Small intestine (tissue), 7 donors: ENCODE results near the gene MYO1A. TPM values are rescaled to one million over a fixed set of nuclear protein-coding genes. Genes with fewer than 3 reads are reported as not detected.
"Not testable (repeated sequence)": the region's sequence is repeated elsewhere in the genome, so short reads cannot be mapped to it uniquely, and the experiment has no call there.

Experiments used
- DNase-seq, 2 donors: peaks; one replicate each; pipeline versions ENCODE4 v3.0.0 to v3.0.0-alpha.2; 2013
- FAIRE-seq: peaks from 2 replicates; lab custom pipeline; 2012; peaks lifted over from hg19 to GRCh38; lab: Jason Lieb, UNC
- H3K27ac ChIP-seq, 3 donors: one replicate each; pipeline ENCODE4 v1.5.1; 2013; ENCODE audit warnings: low read length in 2 of 3, mild to moderate bottlenecking in 2 of 3, control low read depth in 1 of 3, inconsistent platforms in 1 of 3, low read depth in 1 of 3, moderate library complexity in 1 of 3
- H3K27me3 ChIP-seq, 3 donors: one replicate each; pipeline ENCODE4 v1.6.1; 2013; ENCODE audit warnings: low read length in 3 of 3, inconsistent platforms in 1 of 3; ENCODE audit not compliant: control insufficient read depth in 3 of 3, insufficient read depth in 3 of 3
- H3K36me3 ChIP-seq, 3 donors: one replicate each; pipeline ENCODE4 v1.6.1; 2013; ENCODE audit warnings: low read length in 3 of 3, inconsistent platforms in 1 of 3, low read depth in 1 of 3, mild to moderate bottlenecking in 1 of 3, moderate library complexity in 1 of 3; ENCODE audit not compliant: control insufficient read depth in 3 of 3, insufficient read depth in 2 of 3
- H3K4me1 ChIP-seq, 3 donors: one replicate each; pipeline ENCODE4 v1.6.1; 2013; ENCODE audit warnings: low read length in 2 of 3, inconsistent platforms in 1 of 3, low read depth in 1 of 3, mild to moderate bottlenecking in 1 of 3, moderate library complexity in 1 of 3; ENCODE audit not compliant: control insufficient read depth in 3 of 3, insufficient read depth in 2 of 3
- H3K4me3 ChIP-seq, 3 donors: one replicate each; pipeline ENCODE4 v1.5.1; 2013; ENCODE audit warnings: low read length in 3 of 3, control low read depth in 1 of 3, inconsistent platforms in 1 of 3, low read depth in 1 of 3, mild to moderate bottlenecking in 1 of 3, moderate library complexity in 1 of 3
- H3K9me3 ChIP-seq, 2 donors: one replicate each; pipeline ENCODE4 v1.6.1; 2013; ENCODE audit warnings: low read depth in 1 of 2, low read length in 1 of 2; ENCODE audit not compliant: control insufficient read depth in 2 of 2, insufficient read depth in 1 of 2
- WGBS, 3 donors: extraction: QIAGEN DNeasy Blood & Tissue Kit; methylation state at CpG; one replicate each; pipeline ENCODE4 v1.1.7; 2013; 5-methylcytosine and 5-hydroxymethylcytosine counted together
- polyA plus RNA-seq, 4 donors: library from polyadenylated mRNA; stranded (reverse) in 3 of 4; unstranded in 1 of 4; fragments of 200-250 nt in 3 of 4; fragments of 120-200 nt in 1 of 4; gene quantifications; one replicate each; pipeline versions ENCODE4 v1.2.1 to v1.2.3, GENCODE V29; 2013
- donor health status: healthy with polysubstance abuse.
- donor health status: control.
- donor health status: control.
- donor health status: Bipolar disorder and iron deficiency.
- donor health status: healthy.

The MYO1A gene
- polyA plus RNA-seq, 4 donors = 202 to 971 (median 563) TPM

GRCh38 chr12:57079821-57080220, 29.9 kb upstream of the MYO1A start:
- H3K4me3 ChIP-seq = no peak overlapping the region
- 75 to 84% (median 81%) methylated on average over 1 of the region's 1 CpG for WGBS, 3 donors
- FAIRE-seq = no peak
- peaks cover 0 to 9% (median 0%) of the 10 kb centered on the region in 3 donors for H3K36me3 ChIP-seq
- peaks cover 0 to 5% (median 4%) of the 10 kb centered on the region in 3 donors for H3K4me1 ChIP-seq
- H3K9me3 ChIP-seq = no peaks in the 10 kb centered on the region
- no peak for DNase-seq
- peak overlapping the region in 2 of 3 donors; percentile 83 to 84 for H3K27ac ChIP-seq
- no peaks in the 10 kb centered on the region for H3K27me3 ChIP-seq

- Histone ChIP-seq H3K4me3 (peak within 1 kb of the TSS; percentile 70 to 78 (median 73)), H3K9me3 (no peaks in the 10 kb centered on the region), H3K4me1 (peaks cover 0 to 5% (median 4%) of the 10 kb centered on the region in 3 donors), H3K27ac (peak within 1 kb of the TSS; percentile 12 to 84 (median 83)), H3K36me3 (peaks cover 0 to 9% (median 0%) of the 10 kb centered on the region in 3 donors), H3K27me3 (no peaks in the 10 kb centered on the region)
- FAIRE-seq (peak; percentile 93), DNase-seq (peak; percentile 99 to 100)
- WGBS, 3 donors = 0 to 1% (median 0%) methylated on average over 38 to 39 of the region's 39 CpGs
Measured at GRCh38 chr12:57078519-57079404, 28.8 kb upstream of the MYO1A start, which contains the start of gene NEMP1. Gene NEMP1, minus strand, starts transcription at chr12:57078791. Its CDS starts 46 bp downstream, at chr12:57078745.

- not testable (repeated sequence) for H3K4me1 ChIP-seq, H3K4me3 ChIP-seq, FAIRE-seq, H3K27me3 ChIP-seq, H3K27ac ChIP-seq, DNase-seq, H3K9me3 ChIP-seq
- H3K36me3 ChIP-seq = peaks cover 0 to 15% (median 4%) of the 10 kb centered on the region in 3 donors
- WGBS, 3 donors = 92 to 97% (median 95%) methylated on average over 6 of the region's 6 CpGs
Measured at GRCh38 chr12:57073566-57074450, 23.9 kb upstream of the MYO1A start.

- Histone ChIP-seq H3K27me3 (no peaks in the 10 kb centered on the region), H3K9me3 (no peaks in the 10 kb centered on the region), H3K27ac (no peak overlapping the region), H3K4me3 (no peak overlapping the region), H3K36me3 (peaks cover 0 to 20% (median 4%) of the 10 kb centered on the region in 3 donors), H3K4me1 (peaks cover 0 to 3% (median 0%) of the 10 kb centered on the region in 3 donors)
- no peak for FAIRE-seq
- WGBS, 3 donors = 75 to 91% (median 88%) methylated on average over 2 of the region's 2 CpGs
- no peak for DNase-seq
Measured at GRCh38 chr12:57072661-57073060, 22.7 kb upstream of the MYO1A start.

- no peaks in the 10 kb centered on the region for H3K27me3 ChIP-seq
- peak overlapping the region in 2 of 3 donors; percentile 52 to 71 for H3K27ac ChIP-seq
- DNase-seq (peak; percentile 82 to 84), FAIRE-seq (no peak)
- peaks cover 0 to 13% (median 4%) of the 10 kb centered on the region in 3 donors for H3K36me3 ChIP-seq
- no peak overlapping the region for H3K4me3 ChIP-seq
- 21 to 41% (median 30%) methylated on average over 3 of the region's 3 CpGs for WGBS, 3 donors
- peaks cover 0 to 3% (median 0%) of the 10 kb centered on the region in 3 donors for H3K4me1 ChIP-seq
- H3K9me3 ChIP-seq = no peaks in the 10 kb centered on the region
Measured at GRCh38 chr12:57069523-57069922, 19.6 kb upstream of the MYO1A start.

GRCh38 chr12:57066245-57066644, 16.3 kb upstream of the MYO1A start:
- DNase-seq (peak in 1 of 2 donors; percentile 68), FAIRE-seq (no peak)
- 46 to 57% (median 50%) methylated on average over 2 of the region's 2 CpGs for WGBS, 3 donors
- Histone ChIP-seq H3K36me3 (peaks cover 0 to 14% (median 4%) of the 10 kb centered on the region in 3 donors), H3K4me1 (peaks cover 0 to 3% (median 0%) of the 10 kb centered on the region in 3 donors), H3K27ac (peak overlapping the region in 1 of 3 donors; percentile 39), H3K9me3 (no peaks in the 10 kb centered on the region), H3K27me3 (no peaks in the 10 kb centered on the region), H3K4me3 (no peak overlapping the region)

- whole genome bisulfite sequencing, 3 donors = 51 to 72% (median 58%) methylated on average over 5 of the region's 5 CpGs
- no peak overlapping the region for H3K4me3 ChIP-seq
Measured at GRCh38 chr12:57063991-57064685, 14.2 kb upstream of the MYO1A start.

More at GRCh38 chr12:57063991-57064685, 14.2 kb upstream of the MYO1A start:
- Histone ChIP-seq H3K27me3 (no peaks in the 10 kb centered on the region), H3K9me3 (no peaks in the 10 kb centered on the region), H3K27ac (no peak overlapping the region), H3K36me3 (peaks cover 0 to 12% (median 2%) of the 10 kb centered on the region in 3 donors), H3K4me1 (peaks cover 0 to 17% (median 3%) of the 10 kb centered on the region in 3 donors)
- DNase-seq = no peak
- FAIRE-seq = peak; percentile 26
